ENCODE results near the gene YTHDF2.
"Not testable (repeated sequence)": the region's sequence is repeated elsewhere in the genome, so short reads cannot be mapped to it uniquely, and the experiment has no call there.

The YTHDF2 gene

GRCh38 chr1:28736450-28737306, at the start of gene YTHDF2:
Gene YTHDF2, plus strand, starts transcription at chr1:28736940. Its CDS starts 181 bp downstream, at chr1:28737121.
- peak; percentile 89 to 94 for DNase-seq

DNA sequence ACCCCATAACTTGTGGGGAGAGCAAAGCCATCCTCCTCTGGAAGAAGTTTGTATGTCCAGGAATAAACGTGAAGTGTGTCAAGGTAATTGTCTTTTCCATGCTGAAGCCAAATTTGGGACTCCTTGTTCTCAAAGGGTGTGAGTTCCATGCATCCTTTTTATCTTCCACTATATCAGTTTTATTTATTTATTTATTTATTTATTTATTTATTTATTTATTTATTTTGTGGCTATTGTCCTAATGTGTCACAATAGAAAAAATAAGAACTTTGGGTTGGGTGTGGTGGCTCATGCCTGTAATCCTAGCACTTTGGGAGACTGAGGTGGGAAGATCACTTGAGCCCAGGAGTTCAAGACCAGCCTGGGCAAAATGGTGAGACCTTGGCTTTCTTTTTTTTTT, 45.1 kb upstream of the YTHDF2 start:
- not testable (repeated sequence) for DNase-seq

DNA sequence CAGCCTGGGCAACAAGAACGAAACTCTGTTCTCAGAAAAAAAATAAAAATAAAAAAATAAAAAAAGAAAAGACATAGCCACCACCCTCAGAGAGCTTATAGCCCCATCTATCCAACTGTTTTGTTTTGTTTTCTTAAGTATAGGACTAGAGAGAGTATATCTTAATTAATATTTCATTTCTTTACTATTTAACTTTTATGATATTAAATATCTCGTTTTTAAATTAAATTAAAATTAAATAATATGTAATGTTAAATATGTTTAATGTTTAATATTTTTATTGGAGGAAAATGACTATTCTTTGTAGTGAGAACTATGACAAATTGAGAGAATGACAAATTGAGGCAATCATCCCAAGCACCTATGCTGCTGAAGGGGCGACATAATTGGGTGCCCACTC, 33.1 kb upstream of the YTHDF2 start:
- no peak for DNase-seq

DNA sequence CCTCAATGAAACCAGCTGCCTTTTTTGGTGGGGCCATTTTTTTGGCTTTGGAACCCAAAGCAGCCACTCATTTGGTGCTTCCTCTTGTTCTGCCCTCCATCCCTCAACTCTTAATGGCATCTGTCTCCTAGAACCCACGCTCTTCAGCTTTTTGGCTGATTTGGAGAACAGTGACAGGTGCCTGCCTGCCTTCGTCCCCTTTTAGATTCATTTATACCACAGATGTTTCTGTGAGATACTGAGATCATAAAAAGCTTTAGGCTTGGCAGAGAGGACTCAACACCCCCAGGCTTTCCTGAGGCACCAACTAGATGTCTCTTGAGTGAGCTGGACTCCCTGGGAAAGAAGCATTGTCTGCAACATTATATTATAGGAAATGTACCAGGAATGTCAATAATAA, 20.4 kb upstream of the YTHDF2 start:
- DNase-seq: no peak

- no peak for DNase-seq
Measured at GRCh38 chr1:28718166-28718565, 18.6 kb upstream of the YTHDF2 start.

GRCh38 chr1:28718586-28719331, 18.0 kb upstream of the YTHDF2 start:
- DNase-seq: no peak

- no peak for DNase-seq
Measured at GRCh38 chr1:28719332-28719619, 17.5 kb upstream of the YTHDF2 start.

GRCh38 chr1:28720376-28720775, 16.4 kb upstream of the YTHDF2 start:
- DNase-seq: no peak

DNA sequence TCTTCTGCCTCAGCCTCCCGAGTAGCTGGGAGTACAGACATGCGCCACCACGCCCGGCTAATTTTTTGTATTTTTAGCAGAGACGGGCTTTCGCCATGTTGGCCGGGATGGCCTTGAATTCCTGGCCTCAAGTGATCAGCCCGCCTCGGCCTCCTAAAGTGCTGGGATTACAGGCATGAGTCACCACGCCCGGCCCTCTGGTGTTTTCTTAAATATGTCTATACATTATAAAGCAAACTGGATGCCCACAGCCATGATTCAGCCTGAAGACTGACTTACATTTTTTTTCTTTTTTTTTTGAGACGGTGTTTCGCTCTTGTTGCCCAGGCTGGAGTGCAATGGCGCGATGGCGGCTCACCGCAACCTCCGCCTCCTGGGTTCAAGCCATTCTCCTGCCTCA, 14.8 kb upstream of the YTHDF2 start:
- not testable (repeated sequence) for DNase-seq

- not testable (repeated sequence) for DNase-seq
Measured at GRCh38 chr1:28725365-28725764, 11.4 kb upstream of the YTHDF2 start.

DNA sequence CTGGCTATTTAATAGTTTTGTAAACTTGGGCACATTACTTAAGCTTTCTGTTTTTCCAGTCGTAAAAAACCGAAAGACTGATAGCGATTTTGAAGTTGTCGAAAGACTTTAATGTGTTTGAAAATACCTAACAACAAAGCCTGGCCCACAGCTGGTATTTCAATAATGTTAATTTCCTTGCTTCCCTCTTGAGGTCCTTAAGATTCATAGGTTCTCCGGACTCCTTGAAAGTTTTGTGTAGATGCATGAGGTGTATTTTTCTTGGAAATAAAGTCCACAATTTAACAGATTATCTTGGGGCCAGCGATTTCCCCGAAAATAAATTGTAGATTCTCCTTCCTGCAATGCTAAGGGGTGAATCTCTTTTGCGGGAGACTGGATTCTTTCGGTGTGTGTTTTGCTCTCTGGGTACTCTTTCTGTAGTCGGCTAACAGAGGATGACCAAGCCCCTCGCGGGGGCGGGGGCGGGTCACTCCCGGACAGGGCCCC, 735 bp upstream of the YTHDF2 start:
- no peak for DNase-seq

GRCh38 chr1:28737307-28738132, 780 bp downstream of the YTHDF2 start:
- DNase-seq: no peak

DNA sequence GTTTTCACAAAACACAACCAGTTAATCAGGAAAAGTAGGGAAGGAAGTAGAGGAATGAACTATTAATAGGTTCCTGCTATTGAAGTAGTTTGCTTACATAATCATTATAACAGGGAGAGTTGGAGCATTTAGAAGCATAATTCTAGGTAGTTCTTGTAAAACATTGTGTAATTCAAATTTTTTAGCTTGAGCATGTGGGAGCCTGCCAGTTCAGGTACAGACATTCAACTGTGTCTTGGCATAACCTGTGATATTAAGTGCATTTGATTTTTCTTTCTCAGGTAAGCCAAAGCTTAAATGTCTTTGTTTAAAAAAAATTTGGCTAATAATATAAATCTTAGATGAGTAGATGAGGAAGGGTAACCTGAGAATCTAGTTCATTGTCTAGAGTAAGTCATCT, 3.4 kb downstream of the YTHDF2 start:
- DNase-seq: no peak

- no peak for DNase-seq
Measured at GRCh38 chr1:28744184-28744583, 7.4 kb downstream of the YTHDF2 start.

DNA sequence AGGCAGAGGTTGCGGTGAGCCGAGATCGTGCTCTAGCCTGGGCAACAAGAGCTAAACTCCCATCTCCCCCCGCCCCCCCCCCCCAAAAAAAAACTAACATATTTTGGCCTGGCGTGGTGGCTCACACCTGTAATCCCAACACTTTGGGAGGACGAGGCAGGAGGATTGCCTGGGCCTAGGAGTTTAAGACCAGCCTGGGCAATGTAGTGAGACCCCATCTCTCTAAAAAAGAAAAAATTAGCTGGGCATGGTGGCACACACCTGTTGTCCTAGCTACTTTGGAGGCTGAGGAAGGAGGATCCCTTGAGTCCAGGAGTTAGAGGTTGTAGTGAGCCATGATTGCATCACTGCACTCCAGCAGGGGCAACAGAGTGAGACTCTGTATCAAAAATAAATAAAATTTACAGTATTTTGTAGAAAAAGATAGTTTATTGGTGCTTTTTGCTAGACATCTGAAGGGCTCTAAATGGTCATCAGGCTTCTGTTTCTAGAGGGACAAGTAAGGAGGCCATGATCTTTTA, 9.0 kb downstream of the YTHDF2 start:
- DNase-seq: no peak

- no peak for DNase-seq
Measured at GRCh38 chr1:28750330-28750729, 13.6 kb downstream of the YTHDF2 start.

- DNase-seq: not testable (repeated sequence)
Measured at GRCh38 chr1:28750771-28751294, 14.1 kb downstream of the YTHDF2 start.

- DNase-seq: no peak
Measured at GRCh38 chr1:28751315-28752060, 14.7 kb downstream of the YTHDF2 start.

GRCh38 chr1:28755701-28756100, 19.0 kb downstream of the YTHDF2 start:
- no peak for DNase-seq

GRCh38 chr1:28756846-28757245, 20.1 kb downstream of the YTHDF2 start:
- DNase-seq: no peak

DNA sequence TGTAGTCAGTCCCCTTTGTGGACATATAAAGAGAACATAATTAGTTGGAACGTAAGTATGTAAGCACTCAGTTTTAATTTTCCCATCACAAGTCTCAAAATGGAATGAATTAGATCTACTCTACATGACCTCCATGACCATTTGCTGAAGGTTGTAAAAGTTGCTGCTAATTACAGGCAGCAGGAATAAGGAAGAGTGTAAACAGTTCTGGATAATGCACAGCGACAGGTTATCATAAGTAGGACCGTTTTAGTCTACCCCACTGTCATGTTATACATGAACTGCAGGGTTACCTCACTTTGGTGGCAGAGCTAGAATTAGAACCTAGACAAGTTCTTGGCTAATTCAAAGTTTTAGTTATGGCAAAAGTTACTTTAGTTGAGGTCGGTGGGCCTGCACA, 21.7 kb downstream of the YTHDF2 start:
- no peak for DNase-seq

DNA sequence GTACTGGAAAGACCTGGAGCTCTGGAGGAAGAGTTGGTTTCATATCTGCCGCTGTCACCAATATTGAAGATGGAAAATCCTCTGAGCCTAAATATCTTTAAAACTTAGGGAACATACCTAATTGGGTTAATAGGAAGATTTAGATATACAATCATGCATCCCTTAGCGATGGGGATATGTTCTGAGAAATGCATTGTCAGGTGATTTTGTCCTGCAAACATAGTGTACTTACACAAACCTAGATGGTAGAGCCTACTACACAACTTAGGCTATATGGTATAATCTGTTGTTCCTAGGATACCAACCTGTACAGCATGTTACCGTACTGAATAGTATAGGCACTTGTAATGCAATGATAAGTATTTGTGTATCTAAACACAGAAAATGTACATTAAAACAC, 22.5 kb downstream of the YTHDF2 start:
- no peak for DNase-seq
